Activated CD8-positive, alpha-beta memory T cell treated with anti-CD3 and anti-CD28 coated beads for 24 hours (primary cell): Measurements from ENCODE around the gene DTL.
"Not testable (repeated sequence)": the region's sequence is repeated elsewhere in the genome, so short reads cannot be mapped to it uniquely, and the experiment has no call there.

Experiments
- DNase-seq: peaks from one replicate; pipeline ENCODE4 v3.0.0-alpha.2; 2020

DTL gene

GRCh38 chr1:212035123-212035834 lies at the start of gene DTL, which contains the start of gene INTS7:
Gene DTL, plus strand, starts transcription at chr1:212035748. Its CDS starts 143 bp downstream, at chr1:212035891.
Gene INTS7, minus strand, starts transcription at chr1:212035557. Its CDS starts 120 bp downstream, at chr1:212035437.
- DNase-seq: peak; percentile 99

GRCh38 chr1:211986628-211987254 lies 48.8 kb upstream of the DTL start:
- no peak for DNase-seq

- DNase-seq: no peak
Measured at GRCh38 chr1:211991695-211992094, 43.9 kb upstream of the DTL start.

- DNase-seq: not testable (repeated sequence)
Measured at GRCh38 chr1:211997426-211997825, 38.1 kb upstream of the DTL start.

GRCh38 chr1:212002536-212002935 lies 33.0 kb upstream of the DTL start:
- no peak for DNase-seq

- DNase-seq: no peak
Measured at GRCh38 chr1:212004895-212005608, 30.5 kb upstream of the DTL start.

GRCh38 chr1:212007178-212007577 lies 28.4 kb upstream of the DTL start:
- DNase-seq: no peak

GRCh38 chr1:212007886-212008285 lies 27.7 kb upstream of the DTL start:
- no peak for DNase-seq

- DNase-seq: no peak
Measured at GRCh38 chr1:212009561-212009960, 26.0 kb upstream of the DTL start.

- DNase-seq: no peak
Measured at GRCh38 chr1:212010004-212010403, 25.5 kb upstream of the DTL start.

- peak; percentile 79 for DNase-seq
Measured at GRCh38 chr1:212012034-212012740, 23.4 kb upstream of the DTL start.

- no peak for DNase-seq
Measured at GRCh38 chr1:212013672-212014071, 21.9 kb upstream of the DTL start.

GRCh38 chr1:212020975-212021374 lies 14.6 kb upstream of the DTL start:
- DNase-seq: no peak

- no peak for DNase-seq
Measured at GRCh38 chr1:212021563-212021962, 14.0 kb upstream of the DTL start.

- not testable (repeated sequence) for DNase-seq
Measured at GRCh38 chr1:212022908-212023307, 12.6 kb upstream of the DTL start.

GRCh38 chr1:212024469-212025149 lies 10.9 kb upstream of the DTL start:
- no peak for DNase-seq

GRCh38 chr1:212027727-212028126 lies 7.8 kb upstream of the DTL start:
- not testable (repeated sequence) for DNase-seq

- no peak for DNase-seq
Measured at GRCh38 chr1:212030936-212031528, 4.5 kb upstream of the DTL start.

- DNase-seq: no peak
Measured at GRCh38 chr1:212034516-212035122, 929 bp upstream of the DTL start.

GRCh38 chr1:212035835-212036605 lies 472 bp downstream of the DTL start:
- no peak for DNase-seq

- DNase-seq: no peak
Measured at GRCh38 chr1:212037900-212038299, 2.4 kb downstream of the DTL start.
